ENCODE measurements around the gene ADCY1.
"Not testable (repeated sequence)": the region's sequence is repeated elsewhere in the genome, so short reads cannot be mapped to it uniquely, and the experiment has no call there.

Gene ADCY1

DNA sequence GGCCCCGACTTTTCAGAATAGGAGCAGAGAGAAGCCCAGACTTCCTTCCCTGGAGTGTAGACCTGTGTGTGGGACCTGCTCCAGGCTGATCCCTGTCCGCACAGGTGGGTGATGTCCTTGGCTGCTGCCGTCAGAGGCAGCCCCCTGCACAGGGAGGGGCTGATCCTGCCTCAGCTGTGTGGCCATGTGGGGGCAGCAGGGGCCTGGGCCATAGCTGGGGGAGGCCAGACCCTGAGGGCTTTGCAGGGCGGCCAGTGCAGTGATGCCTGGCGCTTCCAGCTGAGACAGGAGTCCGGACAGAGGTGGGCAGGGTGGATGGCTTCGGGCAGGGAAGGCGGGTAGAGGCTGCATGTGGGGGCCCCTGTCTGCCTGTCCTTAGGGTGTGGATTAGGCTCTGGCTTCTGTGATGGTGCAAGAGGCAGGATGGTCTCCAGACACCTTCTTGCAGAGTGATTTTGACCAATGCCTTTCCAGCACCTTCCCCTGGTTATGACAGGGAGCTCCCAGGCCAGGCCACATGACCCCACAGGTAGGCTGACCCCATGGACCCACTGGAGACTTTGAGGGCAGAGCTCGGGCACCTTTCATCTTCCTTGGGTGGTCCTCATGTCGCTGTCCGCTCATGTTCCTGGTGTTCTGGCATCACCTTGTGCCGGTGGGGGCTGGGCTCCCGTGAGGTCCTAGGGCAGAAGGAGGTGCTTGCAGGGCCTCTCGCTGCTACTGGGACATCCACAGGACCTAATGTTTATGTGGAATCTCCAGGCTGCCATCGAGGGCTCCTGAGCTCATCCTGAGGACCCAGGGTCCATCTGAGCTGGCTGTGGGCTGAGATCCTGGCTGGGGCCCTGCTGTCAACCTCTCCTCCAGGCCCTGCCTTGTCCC is 141.5 kb downstream of the ADCY1 start:
- no peak for DNase-seq

DNA sequence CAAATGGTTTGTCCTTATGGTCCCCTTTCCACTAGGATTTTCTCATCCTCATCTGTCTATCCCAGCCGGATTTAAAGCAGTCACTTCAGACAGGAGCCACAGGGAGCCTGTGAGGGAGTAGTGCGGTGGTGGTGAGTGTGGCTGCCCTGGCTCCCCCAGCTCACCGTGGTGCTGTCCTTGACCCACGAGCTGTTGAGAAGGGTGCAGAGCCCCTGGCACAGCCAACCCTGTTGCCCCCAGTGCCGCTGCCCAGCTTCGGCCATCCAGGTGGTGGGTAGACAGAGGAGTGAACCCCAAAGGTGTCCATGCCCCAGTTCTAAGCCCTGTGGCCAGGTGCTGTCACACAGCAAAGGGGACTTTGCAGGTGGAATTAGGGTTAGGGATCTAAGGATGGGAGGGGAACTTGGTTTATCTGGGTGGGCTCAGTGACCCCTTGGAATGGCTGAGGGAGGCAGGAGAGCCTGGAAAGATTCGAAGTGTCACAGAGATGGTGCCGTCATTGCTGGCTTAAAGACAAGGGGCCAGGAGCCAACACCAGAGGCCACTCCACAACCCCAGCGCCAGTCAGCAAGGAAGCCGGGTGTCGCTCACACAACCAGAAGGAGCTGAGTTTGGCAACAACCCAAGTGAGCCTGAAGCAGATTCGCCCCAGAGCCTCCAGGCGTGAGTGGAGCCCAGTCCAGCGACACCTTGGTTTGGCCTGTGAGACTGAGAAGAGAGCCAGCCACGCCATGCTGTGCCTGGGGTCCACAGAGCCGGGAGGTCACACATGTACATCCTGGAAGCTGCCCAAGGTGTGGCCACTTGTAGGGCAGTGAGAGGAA is 142.4 kb downstream of the ADCY1 start:
- DNase-seq = no peak

DNA sequence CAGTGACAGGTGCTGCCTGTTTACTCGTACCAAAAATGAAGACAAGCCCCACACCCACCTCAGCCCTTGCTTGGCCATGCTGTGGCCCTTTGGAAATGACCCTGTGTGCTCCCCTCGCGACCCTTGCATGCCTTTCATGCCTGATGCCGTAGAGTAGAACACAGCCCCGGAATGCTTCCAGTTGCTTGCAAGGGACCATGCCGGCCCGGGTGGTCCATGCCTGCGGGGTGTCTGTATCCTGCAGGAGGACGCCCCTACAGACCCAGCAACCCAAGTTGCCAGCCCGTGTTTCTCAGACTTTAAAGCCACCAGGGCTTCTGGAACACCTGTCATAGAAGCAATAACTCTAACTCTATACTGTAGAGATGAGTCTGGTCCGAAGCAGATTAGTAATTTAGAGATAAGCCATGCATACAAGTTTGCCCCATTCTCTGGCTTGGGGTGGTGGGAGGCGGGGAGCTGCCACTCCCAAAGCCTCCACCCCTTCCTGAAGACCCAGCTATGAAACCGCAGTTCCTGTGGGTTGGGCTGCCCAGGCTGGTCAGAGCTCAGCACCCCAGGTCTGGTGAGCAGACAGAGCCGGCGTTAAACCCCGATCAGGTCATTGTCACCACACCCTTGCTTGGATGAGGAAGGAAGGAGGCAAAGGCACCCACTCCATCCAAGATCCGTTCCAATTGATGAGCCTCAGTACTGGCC is 143.5 kb downstream of the ADCY1 start:
- DNase-seq = no peak

GRCh38 chr7:45718464-45719330 is 144.5 kb downstream of the ADCY1 start:
- no peak for DNase-seq

DNA sequence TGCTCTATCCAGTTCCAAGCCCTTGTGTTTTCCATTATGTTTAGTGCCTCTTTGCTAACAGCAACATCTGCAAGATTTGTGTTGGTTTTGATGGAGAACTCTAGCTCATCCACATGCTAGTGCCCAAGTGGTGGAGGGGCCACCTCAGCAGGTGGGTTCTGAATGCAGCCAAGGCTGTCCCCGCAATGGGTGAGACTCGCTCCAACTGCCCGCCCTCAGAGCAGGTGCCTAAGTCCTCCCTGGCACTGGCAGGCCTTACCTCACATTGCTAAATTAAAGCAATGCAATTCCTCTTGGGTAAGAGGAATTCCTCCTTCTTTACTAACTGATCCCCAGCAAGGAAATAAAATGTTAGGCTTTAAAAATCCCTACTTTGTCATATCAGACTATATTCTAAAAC is 146.8 kb downstream of the ADCY1 start:
- DNase-seq = no peak

GRCh38 chr7:45721686-45722598 is 147.8 kb downstream of the ADCY1 start:
- DNase-seq = no peak

- DNase-seq = not testable (repeated sequence)
These were observed 151.1 kb downstream of the ADCY1 start for GRCh38 chr7:45725231-45725630.

GRCh38 chr7:45726883-45727282 is 152.7 kb downstream of the ADCY1 start:
- DNase-seq = no peak

- DNase-seq = not testable (repeated sequence)
These were observed 157.7 kb downstream of the ADCY1 start for GRCh38 chr7:45731692-45732443.

DNA sequence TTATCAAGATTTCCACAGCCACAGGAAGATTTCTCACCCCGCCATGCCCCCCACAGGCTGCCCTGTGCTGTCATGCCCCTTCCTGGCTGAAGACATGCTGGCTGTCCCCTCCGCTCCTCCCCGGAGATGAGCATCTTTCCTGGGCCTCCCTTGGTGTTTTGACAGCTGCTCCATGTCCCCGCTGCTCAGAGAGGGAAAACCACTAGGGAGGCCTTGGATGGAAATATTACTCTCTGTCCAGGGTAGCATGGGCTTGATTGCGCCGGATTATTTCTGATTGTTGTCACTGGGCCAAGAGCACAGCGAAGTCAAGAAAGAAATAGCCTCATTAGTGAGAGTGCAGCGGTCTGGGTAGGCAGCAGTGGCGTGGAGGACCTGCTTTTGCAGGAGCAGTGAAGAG is 164.8 kb downstream of the ADCY1 start:
- DNase-seq = not testable (repeated sequence)

DNA sequence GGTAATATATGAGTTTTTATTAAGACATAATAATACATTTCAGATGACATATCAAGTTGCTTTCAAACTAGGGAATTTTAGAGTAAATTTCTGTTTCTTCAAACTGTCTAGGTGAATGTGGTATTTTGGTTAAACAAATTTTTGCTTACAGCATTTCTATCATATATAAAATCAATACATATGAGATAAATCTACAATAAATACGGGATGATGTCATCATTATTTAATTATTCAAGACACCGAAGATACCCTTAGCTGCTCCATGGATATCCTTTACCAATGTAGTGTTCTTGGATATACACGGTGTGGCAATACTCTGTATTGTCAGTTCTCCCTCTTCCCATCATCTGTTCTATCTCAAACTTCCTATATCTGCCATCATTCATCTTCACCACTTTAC is 166.4 kb downstream of the ADCY1 start:
- not testable (repeated sequence) for DNase-seq

DNA sequence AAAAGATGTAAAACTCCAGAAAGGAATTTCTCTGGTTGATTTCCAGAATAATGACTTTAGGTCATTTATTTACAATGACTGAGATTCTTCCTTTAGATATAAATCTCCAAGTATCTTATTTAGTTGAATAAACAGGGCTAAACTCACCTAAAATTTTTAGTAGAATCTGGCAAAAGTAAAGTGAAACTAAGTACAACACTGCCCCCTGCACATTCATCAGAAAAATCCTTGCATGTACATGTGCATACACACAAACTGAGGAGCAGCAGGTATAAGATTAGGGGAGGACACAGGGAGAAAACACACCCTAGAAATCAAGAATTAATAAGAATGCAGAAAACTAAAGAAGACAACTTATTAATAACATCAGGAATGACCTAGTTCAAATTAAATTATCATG is 174.8 kb downstream of the ADCY1 start:
- not testable (repeated sequence) for DNase-seq

DNA sequence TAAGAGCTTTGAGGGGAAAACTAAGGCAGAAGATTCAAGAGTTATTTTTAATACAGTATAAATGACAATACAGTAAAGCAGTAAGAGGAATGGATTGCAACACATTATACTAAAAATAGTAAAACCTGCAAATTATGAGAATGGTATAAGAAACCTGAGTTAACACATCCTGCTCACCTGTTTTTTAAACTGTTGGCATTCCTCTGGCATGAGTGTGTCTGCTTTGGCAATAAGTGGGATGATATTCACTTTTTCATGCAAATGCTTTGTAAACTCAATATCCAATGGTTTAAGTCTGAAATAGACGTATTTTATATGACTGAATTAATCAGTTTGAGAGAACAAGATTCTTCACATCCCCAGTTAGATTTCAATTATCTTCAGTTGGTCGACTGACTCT is 177.2 kb downstream of the ADCY1 start:
- not testable (repeated sequence) for DNase-seq

GRCh38 chr7:45756333-45756732 is 182.2 kb downstream of the ADCY1 start:
- not testable (repeated sequence) for DNase-seq

DNA sequence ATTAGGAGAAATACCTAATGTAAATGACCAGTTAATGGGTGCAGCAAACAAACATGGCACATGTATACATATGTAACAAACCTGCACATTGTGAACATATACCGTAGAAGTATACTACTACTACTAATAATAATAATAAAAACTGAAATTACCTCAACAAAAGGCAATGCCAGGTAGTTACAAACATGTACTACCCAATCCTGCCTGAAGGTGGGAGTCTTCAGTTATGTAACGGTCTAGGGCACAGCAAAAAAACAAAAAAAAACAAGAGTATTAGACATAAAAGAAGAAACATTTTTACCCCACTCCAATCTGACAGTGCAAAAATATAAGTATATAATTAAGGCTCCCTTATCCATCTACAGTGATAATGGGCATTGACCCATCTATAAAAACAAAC is 182.6 kb downstream of the ADCY1 start:
- DNase-seq = peak in 1 of 2 donors; percentile 20

GRCh38 chr7:45759464-45759863 is 185.3 kb downstream of the ADCY1 start:
- not testable (repeated sequence) for DNase-seq

- not testable (repeated sequence) for DNase-seq
These were observed 187.5 kb downstream of the ADCY1 start for GRCh38 chr7:45761545-45762205.

- DNase-seq = not testable (repeated sequence)
These were observed 188.2 kb downstream of the ADCY1 start for GRCh38 chr7:45762225-45762994.

Data from CD4-positive, alpha-beta T cell treated with Interleukin-4 for 1 hour (primary cell).